Activated naive CD4-positive, alpha-beta T cell treated with anti-CD3 and anti-CD28 coated beads, Interleukin-2, amount 50 U/mL, for 24 hours (primary cell): ENCODE data around the gene SLC22A6.

Source experiments
- H3K27ac Mint-ChIP-seq: one replicate; pipeline ENCODE4 v1.8.0; 2021; ENCODE audit warnings: mild to moderate bottlenecking, mixed read lengths
- H3K27me3 Mint-ChIP-seq: one replicate; pipeline ENCODE4 v1.8.0; 2021; ENCODE audit warnings: mixed read lengths
- H3K36me3 Mint-ChIP-seq: one replicate; pipeline ENCODE4 v1.8.0; 2021; ENCODE audit warnings: mixed read lengths
- H3K4me1 Mint-ChIP-seq: one replicate; pipeline ENCODE4 v1.8.0; 2021; ENCODE audit warnings: mixed read lengths
- H3K4me3 Mint-ChIP-seq: one replicate; pipeline ENCODE4 v1.8.0; 2021; ENCODE audit warnings: mild to moderate bottlenecking, mixed read lengths
- H3K9me3 Mint-ChIP-seq: one replicate; pipeline ENCODE4 v1.8.0; 2021; ENCODE audit warnings: mixed read lengths

Gene SLC22A6

DNA sequence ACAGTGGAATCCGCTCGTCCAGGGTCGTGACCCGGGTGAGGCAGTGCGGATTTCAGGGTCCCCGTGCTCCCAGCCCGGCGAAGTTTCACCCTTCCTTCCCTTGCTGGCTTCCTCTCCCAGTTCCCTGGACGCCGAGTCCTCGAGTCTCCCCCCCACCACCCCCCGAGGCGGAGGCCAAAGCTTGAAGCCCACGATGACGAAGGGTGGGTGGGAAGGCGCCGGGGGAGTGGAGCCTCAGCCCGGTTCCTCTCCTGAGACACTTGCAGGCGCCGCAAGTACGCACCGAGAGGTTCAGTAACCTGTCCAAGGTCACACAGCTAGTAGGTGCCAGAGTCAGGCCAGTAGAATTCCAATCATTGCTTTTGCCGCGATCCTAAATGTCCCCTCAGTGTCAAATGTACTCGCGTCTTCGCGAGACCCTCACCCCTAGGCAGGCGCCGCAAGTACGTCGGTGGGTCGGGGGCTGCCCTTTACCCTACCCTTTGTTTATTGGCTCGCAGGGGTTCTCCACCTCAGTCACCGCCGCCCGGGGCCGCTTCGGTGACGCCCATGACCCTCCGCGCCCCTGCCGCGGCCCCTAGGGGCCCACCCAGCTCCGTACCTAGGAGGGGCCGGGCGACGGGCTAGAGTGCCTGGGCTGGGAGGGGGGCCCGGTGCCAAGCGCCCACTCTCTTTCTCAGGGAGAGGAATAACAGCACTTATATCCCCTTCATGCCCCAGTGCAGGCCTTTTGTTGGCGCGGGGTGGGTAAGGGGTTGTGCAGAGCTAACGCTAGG is 57.9 kb downstream of the SLC22A6 start:
- H3K36me3 Mint-ChIP-seq = no peaks in the 10 kb centered on the region
- H3K27ac Mint-ChIP-seq = no peak overlapping the region
- peaks cover 54% of the 10 kb centered on the region for H3K27me3 Mint-ChIP-seq
- H3K4me1 Mint-ChIP-seq = peaks cover 31% of the 10 kb centered on the region
- no peaks in the 10 kb centered on the region for H3K9me3 Mint-ChIP-seq
- H3K4me3 Mint-ChIP-seq = no peak overlapping the region
